Duodenal mucosa (tissue), 2 donors: ENCODE data around the gene TIRAP.
A peak's percentile ranks its signal among the peaks of the same experiment; 100 is the strongest.
"Not testable (repeated sequence)": the region's sequence is repeated elsewhere in the genome, so short reads cannot be mapped to it uniquely, and the experiment has no call there.

ENCODE experiments used
- H3K27ac ChIP-seq: one replicate; pipeline ENCODE4 v1.7.0; 2013; ENCODE audit warnings: low read depth, low read length
- H3K27me3 ChIP-seq, 2 donors: one replicate each; pipeline ENCODE4 v1.7.0; 2013; ENCODE audit warnings: low read length in 2 of 2, control low read depth in 1 of 2; ENCODE audit not compliant: insufficient read depth in 2 of 2, control insufficient read depth in 1 of 2
- H3K36me3 ChIP-seq, 2 donors: one replicate each; pipeline ENCODE4 v1.7.0; 2013; ENCODE audit warnings: low read length in 2 of 2, control low read depth in 1 of 2; ENCODE audit not compliant: insufficient read depth in 2 of 2, control insufficient read depth in 1 of 2
- H3K4me1 ChIP-seq, 2 donors: one replicate each; pipeline ENCODE4 v1.7.0; 2013; ENCODE audit warnings: low read length in 2 of 2, control low read depth in 1 of 2; ENCODE audit not compliant: insufficient read depth in 2 of 2, control insufficient read depth in 1 of 2
- H3K4me3 ChIP-seq, 2 donors: one replicate each; pipeline ENCODE4 v1.7.0; 2013; ENCODE audit warnings: low read length in 2 of 2, low read depth in 1 of 2
- H3K9ac ChIP-seq, 2 donors: one replicate each; pipeline ENCODE4 v1.7.0; 2013; ENCODE audit warnings: low read length in 2 of 2, low read depth in 1 of 2
- H3K9me3 ChIP-seq, 2 donors: one replicate each; pipeline ENCODE4 v1.7.0; 2013; ENCODE audit warnings: low read length in 2 of 2, control low read depth in 1 of 2; ENCODE audit not compliant: control insufficient read depth in 1 of 2

The TIRAP gene

GRCh38 chr11:126282736-126283591 is at the start of gene TIRAP:
Gene TIRAP (plus strand): TSS chr11:126283093. CDS start chr11:126290895, 7,802 bp downstream.
- Histone ChIP-seq H3K36me3 (peaks cover 0 to 5% of the 10 kb centered on the region in 2 donors), H3K4me3 (peak within 1 kb of the TSS; percentile 76 to 87), H3K27me3 (no peaks in the 10 kb centered on the region), H3K4me1 (peaks cover 16 to 27% of the 10 kb centered on the region in 2 donors), H3K9me3 (no peaks in the 10 kb centered on the region), H3K9ac (peak within 1 kb of the TSS; percentile 89 to 99), H3K27ac (peak within 1 kb of the TSS; percentile 70)

- Histone ChIP-seq H3K9me3 (no peaks in the 10 kb centered on the region), H3K36me3 (peaks cover 2 to 29% of the 10 kb centered on the region in 2 donors), H3K9ac (no peak overlapping the region), H3K27me3 (no peaks in the 10 kb centered on the region), H3K27ac (no peak overlapping the region), H3K4me3 (no peak overlapping the region), H3K4me1 (peaks cover 7 to 13% of the 10 kb centered on the region in 2 donors)
These were observed 49.5 kb upstream of the TIRAP start for GRCh38 chr11:126233391-126233790.

GRCh38 chr11:126246636-126247035 is 36.3 kb upstream of the TIRAP start:
- no peaks in the 10 kb centered on the region for H3K9me3 ChIP-seq
- no peaks in the 10 kb centered on the region for H3K4me1 ChIP-seq
- H3K9ac ChIP-seq = no peak overlapping the region
- no peak overlapping the region for H3K27ac ChIP-seq
- H3K36me3 ChIP-seq = peaks cover 23 to 47% of the 10 kb centered on the region in 2 donors
- H3K4me3 ChIP-seq = no peak overlapping the region
- H3K27me3 ChIP-seq = no peaks in the 10 kb centered on the region

GRCh38 chr11:126253265-126253664 is 29.6 kb upstream of the TIRAP start:
- Histone ChIP-seq H3K27me3 (no peaks in the 10 kb centered on the region), H3K9ac (no peak overlapping the region), H3K4me1 (no peaks in the 10 kb centered on the region), H3K27ac (no peak overlapping the region), H3K36me3 (peaks cover 27 to 60% of the 10 kb centered on the region in 2 donors), H3K4me3 (no peak overlapping the region), H3K9me3 (no peaks in the 10 kb centered on the region)

GRCh38 chr11:126254819-126255218 is 28.1 kb upstream of the TIRAP start:
- no peak overlapping the region for H3K4me3 ChIP-seq
- no peak overlapping the region for H3K9ac ChIP-seq
- H3K9me3 ChIP-seq = no peaks in the 10 kb centered on the region
- no peak overlapping the region for H3K27ac ChIP-seq
- no peaks in the 10 kb centered on the region for H3K4me1 ChIP-seq
- peaks cover 29 to 51% of the 10 kb centered on the region in 2 donors for H3K36me3 ChIP-seq
- no peaks in the 10 kb centered on the region for H3K27me3 ChIP-seq

GRCh38 chr11:126255507-126255906 is 27.4 kb upstream of the TIRAP start:
- H3K27ac ChIP-seq, H3K9me3 ChIP-seq, H3K4me1 ChIP-seq, H3K27me3 ChIP-seq, H3K9ac ChIP-seq, H3K4me3 ChIP-seq: not testable (repeated sequence)
- peaks cover 29 to 51% of the 10 kb centered on the region in 2 donors for H3K36me3 ChIP-seq

GRCh38 chr11:126256216-126256615 is 26.7 kb upstream of the TIRAP start:
- no peak overlapping the region for H3K9ac ChIP-seq
- no peaks in the 10 kb centered on the region for H3K27me3 ChIP-seq
- no peaks in the 10 kb centered on the region for H3K4me1 ChIP-seq
- no peak overlapping the region for H3K27ac ChIP-seq
- peaks cover 30 to 58% of the 10 kb centered on the region in 2 donors for H3K36me3 ChIP-seq
- no peak overlapping the region for H3K4me3 ChIP-seq
- no peaks in the 10 kb centered on the region for H3K9me3 ChIP-seq

- H3K27me3 ChIP-seq = no peaks in the 10 kb centered on the region
- H3K4me3 ChIP-seq = no peak overlapping the region
- H3K36me3 ChIP-seq = peaks cover 30 to 65% of the 10 kb centered on the region in 2 donors
- H3K9ac ChIP-seq = no peak overlapping the region
- H3K4me1 ChIP-seq = no peaks in the 10 kb centered on the region
- H3K27ac ChIP-seq = no peak overlapping the region
- H3K9me3 ChIP-seq = no peaks in the 10 kb centered on the region
These were observed 25.7 kb upstream of the TIRAP start for GRCh38 chr11:126257144-126257543.

GRCh38 chr11:126257764-126258163 is 25.1 kb upstream of the TIRAP start:
- H3K4me3 ChIP-seq = no peak overlapping the region
- no peak overlapping the region for H3K27ac ChIP-seq
- no peaks in the 10 kb centered on the region for H3K4me1 ChIP-seq
- H3K36me3 ChIP-seq = peaks cover 31 to 66% of the 10 kb centered on the region in 2 donors
- no peaks in the 10 kb centered on the region for H3K27me3 ChIP-seq
- H3K9me3 ChIP-seq = no peaks in the 10 kb centered on the region
- no peak overlapping the region for H3K9ac ChIP-seq

- H3K9me3 ChIP-seq = no peaks in the 10 kb centered on the region
- no peak overlapping the region for H3K27ac ChIP-seq
- peaks cover 4 to 8% of the 10 kb centered on the region in 2 donors for H3K4me1 ChIP-seq
- H3K9ac ChIP-seq = no peak overlapping the region
- no peak overlapping the region for H3K4me3 ChIP-seq
- no peaks in the 10 kb centered on the region for H3K27me3 ChIP-seq
- peaks cover 52 to 73% of the 10 kb centered on the region in 2 donors for H3K36me3 ChIP-seq
These were observed 20.7 kb upstream of the TIRAP start for GRCh38 chr11:126262216-126262615.
